Measurements from ENCODE around the gene HSPA4L.

- TF ChIP-seq CTCF (IDR thresholded peaks at IDR 0.05; ENCODE audit: low read depth, low read length, poor library complexity, severe bottlenecking) (no peak), EZH2phosphoT487 (IDR thresholded peaks at IDR 0.05; ENCODE audit: borderline replicate concordance, low read length) (no peak)
Observed at GRCh38 chr4:127799711-127800110, 17.6 kb downstream of the HSPA4L start.

All from DOHH2 (cell line).